Measurements from ENCODE around the gene ZNRF3. TPM values are rescaled to one million over a fixed set of nuclear protein-coding genes. Genes with fewer than 3 reads are reported as not detected.
A peak's percentile ranks its signal among the peaks of the same experiment; 100 is the strongest.

Gene ZNRF3
- total RNA-seq, 1 experiment from 2014 or later, result 23.7 TPM

- TF ChIP-seq CTCF (IDR thresholded peaks at IDR 0.05; ENCODE audit: unreplicated experiment), result no peak
- peaks cover 7% of the 10 kb centered on the region for H3K36me3 Mint-ChIP-seq (ENCODE audit: insufficient read depth, unreplicated experiment)
- DNase-seq, result no peak
- BruUV-seq (replicated peaks), result no TSS peak
- peaks cover 46% of the 10 kb centered on the region for H3K4me1 Mint-ChIP-seq (ENCODE audit: low read depth, unreplicated experiment)
- H3K9me3 Mint-ChIP-seq (ENCODE audit: low read depth, unreplicated experiment), result peaks cover 7% of the 10 kb centered on the region
- CTCF ChIA-PET, result interaction anchor here (1.0 kb wide), 1 partner anchor 14 kb away, joined by 3 read pairs; no protein-coding TSS in a partner anchor
- H3K27ac Mint-ChIP-seq (ENCODE audit: unreplicated experiment), result peak overlapping the region; percentile 27
- no peak overlapping the region for H3K4me3 Mint-ChIP-seq (ENCODE audit: low read depth, unreplicated experiment)
- intact Hi-C loops (cut with micrococcal nuclease; ENCODE audit: unreplicated experiment), result no loop called here
- no peaks in the 10 kb centered on the region for H3K27me3 Mint-ChIP-seq (ENCODE audit: unreplicated experiment)
Measured at GRCh38 chr22:28949788-28950187, 66.4 kb downstream of the ZNRF3 start.

GRCh38 chr22:28950617-28951411, 67.4 kb downstream of the ZNRF3 start:
- no TSS peak for BruUV-seq (replicated peaks)
- no peaks in the 10 kb centered on the region for H3K27me3 Mint-ChIP-seq (ENCODE audit: unreplicated experiment)
- CTCF ChIA-PET, result no interaction called here
- intact Hi-C loops (cut with micrococcal nuclease; ENCODE audit: unreplicated experiment), result no loop called here
- H3K9me3 Mint-ChIP-seq (ENCODE audit: low read depth, unreplicated experiment), result peaks cover 7% of the 10 kb centered on the region
- DNase-seq, result no peak
- peaks cover 46% of the 10 kb centered on the region for H3K4me1 Mint-ChIP-seq (ENCODE audit: low read depth, unreplicated experiment)
- H3K36me3 Mint-ChIP-seq (ENCODE audit: insufficient read depth, unreplicated experiment), result peaks cover 7% of the 10 kb centered on the region
- H3K27ac Mint-ChIP-seq (ENCODE audit: unreplicated experiment), result peak overlapping the region; percentile 27
- H3K4me3 Mint-ChIP-seq (ENCODE audit: low read depth, unreplicated experiment), result no peak overlapping the region
- no peak for TF ChIP-seq CTCF (IDR thresholded peaks at IDR 0.05; ENCODE audit: unreplicated experiment)

GRCh38 chr22:28951530-28951929, 68.2 kb downstream of the ZNRF3 start:
- Mint-ChIP-seq H3K27me3 (ENCODE audit: unreplicated experiment) (no peaks in the 10 kb centered on the region), H3K9me3 (ENCODE audit: low read depth, unreplicated experiment) (peaks cover 3% of the 10 kb centered on the region), H3K36me3 (ENCODE audit: insufficient read depth, unreplicated experiment) (peaks cover 7% of the 10 kb centered on the region), H3K27ac (ENCODE audit: unreplicated experiment) (no peak overlapping the region), H3K4me3 (ENCODE audit: low read depth, unreplicated experiment) (no peak overlapping the region), H3K4me1 (ENCODE audit: low read depth, unreplicated experiment) (peaks cover 46% of the 10 kb centered on the region)
- no TSS peak for BruUV-seq (replicated peaks)
- CTCF ChIA-PET, result interaction anchor here (1.0 to 1.7 kb wide), 2 partner anchors 67 to 96 kb away, joined by 5 to 6 read pairs; no protein-coding TSS in a partner anchor
- intact Hi-C loops (cut with micrococcal nuclease; ENCODE audit: unreplicated experiment), result no loop called here
- no peak for TF ChIP-seq CTCF (IDR thresholded peaks at IDR 0.05; ENCODE audit: unreplicated experiment)
- no peak for DNase-seq

- no peaks in the 10 kb centered on the region for H3K9me3 Mint-ChIP-seq (ENCODE audit: low read depth, unreplicated experiment)
- peak; percentile 25 for DNase-seq
- CTCF ChIA-PET, result interaction anchor here (1.0 to 1.7 kb wide), 2 partner anchors 67 to 96 kb away, joined by 5 to 6 read pairs; no protein-coding TSS in a partner anchor
- H3K36me3 Mint-ChIP-seq (ENCODE audit: insufficient read depth, unreplicated experiment), result peaks cover 7% of the 10 kb centered on the region
- intact Hi-C loops (cut with micrococcal nuclease; ENCODE audit: unreplicated experiment), result loop anchor here (2.0 kb wide), 1 partner anchor 15 kb away; no protein-coding TSS in a partner anchor
- peaks cover 46% of the 10 kb centered on the region for H3K4me1 Mint-ChIP-seq (ENCODE audit: low read depth, unreplicated experiment)
- no peak for TF ChIP-seq CTCF (IDR thresholded peaks at IDR 0.05; ENCODE audit: unreplicated experiment)
- H3K27me3 Mint-ChIP-seq (ENCODE audit: unreplicated experiment), result no peaks in the 10 kb centered on the region
- no TSS peak for BruUV-seq (replicated peaks)
- H3K27ac Mint-ChIP-seq (ENCODE audit: unreplicated experiment), result no peak overlapping the region
- H3K4me3 Mint-ChIP-seq (ENCODE audit: low read depth, unreplicated experiment), result no peak overlapping the region
Measured at GRCh38 chr22:28951969-28952521, 68.7 kb downstream of the ZNRF3 start.

All from Calu3 (cell line).